NOMO-1 treated with DMSO at 0.1 percent for 48 hours (cell line): ENCODE data around the gene VSIG2.

Source experiments
- DNase-seq: peaks from one replicate; lab custom pipeline; 2025; ENCODE audit not compliant: unreplicated experiment; lab: John Stamatoyannopoulos, UW

The VSIG2 gene

DNA sequence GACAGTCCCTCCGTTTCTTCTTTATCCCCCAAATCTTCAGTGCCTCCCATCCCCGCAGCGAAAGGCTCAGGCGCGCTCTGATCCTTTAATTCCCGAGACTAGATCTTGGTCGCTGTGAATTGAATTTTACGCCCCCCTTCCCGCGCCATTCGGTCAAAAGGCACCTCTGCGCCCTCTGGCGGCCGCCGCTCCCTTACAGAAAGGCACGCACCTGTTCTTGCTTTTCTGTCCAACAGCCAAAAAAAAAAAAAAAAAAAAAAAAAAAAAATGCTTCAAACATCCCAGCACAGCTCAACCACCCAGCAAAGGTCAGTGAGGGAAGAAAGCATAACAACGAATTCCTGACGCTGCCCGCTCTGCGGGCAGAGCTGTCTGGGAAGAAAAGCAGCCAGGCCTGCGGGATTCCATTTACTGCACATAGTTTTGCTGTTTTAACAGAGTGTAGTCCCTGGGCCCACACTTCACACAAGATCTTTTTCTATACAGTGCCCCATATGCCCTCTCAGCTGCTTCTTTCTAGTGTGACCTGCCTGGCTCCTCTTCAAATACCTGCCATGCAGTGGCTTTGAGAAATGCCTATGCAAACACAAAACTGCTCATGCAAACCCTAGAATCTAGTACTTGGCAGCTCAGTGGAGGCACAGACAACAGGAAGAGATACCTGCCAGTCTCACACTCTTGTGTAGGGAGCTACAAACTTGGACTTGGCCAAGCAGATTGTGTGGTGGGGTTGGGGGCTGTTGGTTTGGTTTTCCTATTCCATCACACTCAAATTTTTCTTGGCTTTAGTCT lies 11.3 kb upstream of the VSIG2 start:
- DNase-seq = peak; percentile 68

DNA sequence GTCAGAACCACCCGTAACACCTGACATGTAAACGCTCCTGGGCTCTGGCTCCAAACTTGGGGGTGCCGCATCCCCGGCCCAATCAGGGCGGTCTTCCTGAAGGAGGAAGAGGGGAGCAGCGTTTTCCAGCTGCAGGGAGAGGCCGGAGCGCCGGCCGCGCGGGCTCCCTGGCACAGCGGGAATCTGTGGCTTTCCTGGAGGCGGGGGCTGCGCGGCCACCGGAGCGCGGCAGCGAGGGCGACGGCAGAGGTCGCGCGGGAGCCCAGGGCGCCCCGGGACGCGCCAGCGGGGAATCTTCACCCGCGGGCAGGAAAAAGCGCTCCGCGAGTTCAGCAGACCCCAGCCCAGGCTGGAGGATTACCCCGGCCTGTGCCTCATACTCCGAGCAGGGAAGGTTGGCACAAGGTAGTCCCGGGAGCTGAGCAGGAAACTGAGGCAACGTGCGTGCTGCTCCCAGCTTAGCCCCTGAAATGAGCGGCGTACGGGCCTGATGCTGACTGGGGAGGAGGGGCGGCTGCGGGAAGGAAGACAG lies 10.6 kb upstream of the VSIG2 start:
- no peak for DNase-seq

DNA sequence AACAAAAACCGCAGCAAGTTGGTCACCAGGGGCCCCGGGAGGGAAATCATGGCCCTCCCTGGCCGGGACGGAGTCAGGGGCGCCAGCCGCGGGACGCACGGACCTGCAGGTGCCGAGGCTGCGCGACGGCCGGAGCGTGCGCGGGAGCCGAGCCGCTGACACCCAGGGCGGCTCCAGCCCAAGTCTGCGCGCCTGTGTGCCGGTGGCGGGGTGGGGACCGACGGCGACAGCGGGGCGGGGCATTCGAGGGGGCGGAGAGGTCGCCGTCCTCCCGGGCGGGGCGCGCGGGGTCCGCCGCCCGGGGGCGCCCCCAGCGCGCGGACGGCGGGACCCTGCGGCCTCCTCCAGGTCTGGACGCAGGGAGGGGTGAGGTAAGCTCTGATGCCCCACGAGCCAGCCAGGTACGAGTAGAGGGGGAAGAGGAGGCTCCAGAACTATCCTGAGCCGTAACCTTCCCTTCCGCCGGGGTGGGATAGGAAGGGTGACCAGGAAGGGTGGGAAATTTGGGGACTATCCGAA lies 10.1 kb upstream of the VSIG2 start, which contains the start of gene ESAM:
Gene ESAM (minus strand): TSS at position 186 of the 519 bp plus-strand sequence. CDS start 136 bp downstream, at position 50.
- DNase-seq = peak; percentile 40

DNA sequence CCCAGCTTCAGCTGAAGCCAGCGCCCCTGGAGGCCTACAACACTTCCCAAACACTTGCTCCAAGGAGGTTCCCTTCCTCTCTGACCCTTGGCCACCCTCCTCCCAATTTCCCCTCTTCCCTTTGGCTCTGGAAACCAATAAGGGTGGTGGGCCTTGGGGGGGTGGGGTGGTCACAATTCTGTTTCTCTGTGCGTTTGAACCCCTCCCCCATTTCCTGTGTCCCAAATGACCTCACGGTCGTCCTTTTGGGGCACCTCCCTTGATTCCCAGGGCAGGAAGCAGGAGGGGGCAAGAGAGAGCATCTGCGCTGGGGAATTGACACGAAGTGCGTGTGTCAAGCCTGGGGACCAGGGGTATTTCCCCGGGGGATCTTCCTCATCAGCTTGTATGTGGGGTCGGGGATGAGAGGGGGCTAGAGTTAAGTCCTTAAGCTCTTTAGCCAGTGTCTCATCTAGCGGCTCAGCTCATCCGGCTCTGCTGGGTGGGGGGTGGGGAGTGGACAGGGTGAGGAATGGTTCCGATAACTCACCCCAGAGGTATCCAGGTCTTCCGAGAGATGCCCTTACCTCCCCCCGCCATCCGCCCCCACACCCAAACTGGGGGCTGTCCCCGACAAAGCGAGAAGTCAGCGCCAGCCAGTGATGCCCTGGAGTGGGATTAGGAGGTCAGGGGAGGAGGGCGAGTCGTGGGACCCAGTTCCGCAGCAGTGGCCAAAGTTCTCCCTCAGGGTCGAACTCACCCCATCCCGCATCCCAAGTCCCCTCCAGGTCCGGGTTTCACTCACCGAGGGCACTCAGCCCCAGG lies 9.4 kb upstream of the VSIG2 start:
- DNase-seq = no peak

DNA sequence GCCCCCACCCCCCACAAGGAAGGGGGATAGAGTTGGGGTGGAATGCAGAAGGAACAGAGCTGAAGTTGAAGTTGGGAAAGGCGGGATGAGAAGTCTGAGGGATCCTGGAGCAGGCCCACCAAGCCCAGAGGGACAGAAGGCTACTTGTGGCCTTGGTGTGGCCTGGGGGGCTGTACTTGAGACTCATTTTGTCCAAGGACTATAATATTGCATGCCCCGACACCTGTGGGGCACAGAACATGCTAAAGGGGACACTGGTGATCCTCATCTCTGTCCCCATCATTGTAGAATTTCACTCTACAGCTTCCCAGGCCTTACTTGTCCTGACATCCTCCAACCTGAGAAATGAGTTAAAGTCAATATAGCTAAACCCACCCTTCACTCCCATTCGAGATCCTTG lies 8.8 kb upstream of the VSIG2 start:
- no peak for DNase-seq

DNA sequence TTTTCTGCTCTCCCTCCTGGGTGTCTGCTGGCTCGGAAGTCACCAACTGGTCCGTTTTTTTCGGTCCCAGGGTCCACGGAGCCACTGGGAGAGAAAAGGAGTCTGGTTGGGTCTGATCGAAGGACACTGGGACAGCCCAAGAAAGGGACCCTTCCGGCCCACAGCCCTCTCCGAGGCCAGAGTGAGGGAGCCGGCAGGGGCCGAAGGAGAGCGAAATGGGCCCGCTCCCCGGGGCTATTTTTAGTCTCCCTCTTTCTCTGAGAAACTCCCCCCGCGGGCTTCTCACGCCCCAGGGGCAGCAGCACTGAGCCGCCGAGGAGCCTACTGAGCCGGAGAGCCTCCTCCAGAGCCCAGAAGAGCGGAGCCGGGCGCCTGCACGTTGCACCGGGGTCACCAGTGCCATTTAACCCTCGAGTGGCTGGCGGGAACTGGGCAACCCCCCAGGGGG lies 8.2 kb upstream of the VSIG2 start:
- DNase-seq = no peak

DNA sequence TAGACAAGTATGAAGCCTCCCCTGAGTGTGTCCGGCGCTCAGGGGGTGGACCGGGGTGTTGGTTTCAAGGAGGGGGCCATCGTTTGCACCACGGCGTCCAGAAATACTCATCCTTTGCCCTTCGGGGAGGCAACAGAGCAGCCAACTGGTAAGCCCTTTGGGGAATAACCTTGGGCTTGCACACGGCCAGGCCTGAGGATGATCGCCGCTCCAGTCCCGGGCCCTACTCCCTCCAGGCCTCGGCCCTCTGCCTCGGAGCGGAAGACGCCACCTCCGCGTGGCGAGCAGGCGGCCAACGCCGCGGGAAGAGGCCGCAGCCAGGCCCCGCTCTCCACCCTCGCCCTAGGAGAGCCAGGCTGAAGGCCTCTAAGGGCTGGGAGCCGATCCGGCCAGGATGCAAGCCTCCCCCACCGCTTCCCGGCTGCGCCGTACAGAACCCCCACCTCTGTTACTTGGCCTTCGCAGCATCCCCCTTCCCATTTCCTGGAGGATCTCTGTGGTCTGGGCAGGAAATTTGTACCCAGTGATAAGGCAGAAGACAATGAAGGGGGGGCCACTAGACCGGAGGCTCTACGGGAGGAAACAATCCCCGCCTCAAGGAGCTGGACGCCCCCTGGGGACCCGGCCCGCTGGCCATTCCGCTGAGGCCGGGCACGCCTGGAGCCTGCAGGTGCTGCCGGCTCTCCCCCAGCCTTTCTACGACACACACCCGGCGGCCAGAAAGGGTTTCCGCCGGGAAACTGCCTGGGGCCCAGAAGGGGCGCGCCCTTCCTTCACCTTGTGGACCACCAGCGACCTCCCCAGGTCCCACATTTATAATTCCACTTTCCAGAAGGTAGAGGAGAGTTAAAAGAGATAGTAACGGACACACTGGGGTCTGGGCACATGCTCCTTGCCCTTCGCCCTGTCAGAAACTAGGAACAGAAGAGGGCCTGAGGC lies 7.5 kb upstream of the VSIG2 start:
- no peak for DNase-seq

DNA sequence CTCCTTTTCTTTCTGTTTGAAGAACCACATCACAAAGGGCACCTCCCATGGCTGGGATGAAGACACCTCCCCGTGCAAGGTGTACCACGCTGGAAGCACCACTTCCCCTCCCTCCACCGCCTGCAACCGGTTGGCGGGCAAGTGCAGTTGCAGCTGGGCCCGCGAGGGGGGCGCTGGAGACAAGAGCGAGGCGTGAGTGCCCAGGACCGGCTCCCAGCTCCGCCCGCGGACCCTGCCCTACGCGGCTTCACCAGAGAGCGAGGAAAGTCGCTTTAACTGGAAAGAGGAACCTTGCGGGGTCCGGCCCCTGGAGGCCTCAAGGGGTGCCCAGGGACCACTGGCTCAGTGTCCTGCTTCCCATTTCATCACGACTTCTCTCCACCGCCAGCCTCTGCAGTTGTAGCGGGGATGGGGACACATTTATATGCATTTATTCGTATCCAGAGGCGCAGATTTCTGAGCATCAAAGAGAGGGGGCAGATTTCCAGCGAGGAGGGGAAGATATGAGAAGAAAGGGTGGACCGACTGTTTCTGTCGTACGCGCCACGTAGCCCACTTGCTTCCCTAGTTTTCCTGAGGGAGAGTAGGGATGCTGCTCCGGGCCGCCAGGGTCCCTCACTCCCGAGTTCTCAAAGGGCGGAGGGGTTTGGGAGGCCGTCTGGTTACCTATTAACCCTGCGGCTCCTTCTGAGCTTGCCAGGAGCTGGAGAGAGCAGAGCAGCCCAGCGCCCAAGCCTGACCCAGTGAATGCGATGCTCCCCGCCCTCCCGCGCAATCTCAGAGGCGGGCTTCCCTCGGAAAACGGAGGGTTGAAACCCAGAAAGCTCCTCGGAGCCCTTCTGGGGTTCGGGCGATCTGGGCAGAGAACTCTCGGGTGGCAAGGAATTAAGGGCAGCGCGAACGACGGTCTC lies 6.6 kb upstream of the VSIG2 start:
- peak; percentile 93 for DNase-seq

DNA sequence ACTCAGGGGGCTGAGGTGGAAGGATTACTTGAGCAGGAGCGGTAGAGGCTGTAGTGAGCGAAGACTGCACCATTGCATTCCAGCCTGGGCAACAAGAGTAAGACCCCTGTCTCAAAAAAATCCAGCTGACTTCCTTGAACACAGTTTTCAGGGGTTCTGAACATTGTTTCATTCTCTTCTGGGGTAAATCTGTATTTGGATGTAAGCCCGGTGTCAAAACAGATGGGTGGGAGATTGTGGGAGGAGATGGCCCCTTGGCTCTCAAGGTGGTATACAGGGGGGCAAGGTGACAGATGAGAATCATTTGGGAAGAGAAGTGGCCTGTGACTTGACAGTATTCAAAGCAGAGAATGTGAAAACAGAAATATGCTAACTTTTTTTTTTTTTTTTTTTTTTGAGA lies 5.3 kb upstream of the VSIG2 start:
- no peak for DNase-seq

DNA sequence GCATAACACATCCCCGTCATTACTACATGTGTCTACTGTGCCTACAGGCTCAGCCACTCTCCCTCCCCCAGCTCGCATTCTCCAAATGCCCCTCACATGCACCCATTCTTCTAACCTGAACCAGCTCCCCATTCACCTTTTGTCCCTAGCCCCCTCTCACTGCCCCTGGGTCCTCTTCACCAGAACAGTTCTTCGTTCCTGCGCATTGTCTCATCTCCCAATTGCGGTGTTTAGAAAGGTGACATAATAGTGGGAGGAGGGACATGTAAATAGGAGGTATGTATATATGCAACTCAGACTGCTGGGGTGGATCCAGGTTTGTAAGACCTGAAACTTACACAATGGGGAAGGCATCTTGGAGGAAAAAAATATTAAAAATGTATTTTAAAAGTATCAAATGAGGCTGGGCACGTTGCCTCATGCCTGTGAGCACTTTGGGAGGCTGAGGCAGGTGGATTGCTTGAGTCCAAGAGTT lies 4.7 kb upstream of the VSIG2 start:
- DNase-seq = no peak

DNA sequence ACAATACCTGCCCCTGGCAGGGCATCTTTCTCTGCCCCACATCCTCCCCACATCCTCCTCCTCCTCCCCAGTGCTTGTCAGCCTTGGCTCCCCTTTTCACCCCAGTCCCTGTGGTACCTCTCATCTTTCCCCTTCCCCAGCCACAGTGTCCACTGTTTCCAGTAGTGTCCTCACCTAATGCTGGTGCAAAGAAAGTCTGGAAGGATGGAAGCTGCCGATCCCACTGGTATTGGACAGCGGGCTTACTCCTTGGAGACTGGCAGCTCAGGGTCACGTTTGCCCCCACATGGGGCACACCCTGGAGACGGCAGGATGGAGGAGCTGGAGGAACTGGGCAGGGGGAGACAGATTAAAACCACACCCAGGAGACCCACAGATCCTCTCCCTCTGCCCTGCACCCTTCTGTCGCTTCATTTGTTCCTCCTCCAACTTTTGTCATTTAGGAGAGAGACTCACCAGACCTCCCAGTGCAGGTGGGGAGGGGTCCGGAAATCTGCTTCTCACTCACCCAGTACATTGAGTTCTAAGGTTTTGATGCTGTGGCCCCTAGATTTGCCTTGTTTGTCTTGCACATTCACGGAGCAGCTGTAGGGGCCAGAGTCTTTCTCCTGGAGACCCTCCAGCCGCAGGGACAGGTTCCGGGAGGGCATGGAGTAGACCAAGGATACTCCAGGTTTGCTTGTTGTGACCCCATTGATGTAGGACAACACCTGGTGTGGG lies 4.1 kb upstream of the VSIG2 start:
- no peak for DNase-seq

DNA sequence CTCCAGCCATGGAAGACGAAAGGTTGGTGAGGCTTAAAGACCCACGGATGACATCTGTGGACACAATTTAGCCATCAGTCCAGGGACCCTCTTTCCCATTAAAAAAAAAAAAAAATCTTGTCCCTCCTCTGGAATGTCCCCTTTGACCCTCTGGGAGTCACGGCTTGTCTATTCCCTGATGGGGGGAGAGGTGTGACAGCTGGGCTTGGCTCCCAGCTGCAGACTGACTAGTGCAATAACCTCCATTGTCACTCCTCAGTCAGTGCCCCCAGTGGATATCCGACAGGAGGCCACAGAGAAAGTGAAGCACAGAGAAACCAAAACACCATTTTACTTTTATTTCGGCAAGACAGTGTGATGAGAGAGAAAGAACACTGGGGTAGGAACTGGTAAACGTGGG lies 2.7 kb upstream of the VSIG2 start:
- no peak for DNase-seq

DNA sequence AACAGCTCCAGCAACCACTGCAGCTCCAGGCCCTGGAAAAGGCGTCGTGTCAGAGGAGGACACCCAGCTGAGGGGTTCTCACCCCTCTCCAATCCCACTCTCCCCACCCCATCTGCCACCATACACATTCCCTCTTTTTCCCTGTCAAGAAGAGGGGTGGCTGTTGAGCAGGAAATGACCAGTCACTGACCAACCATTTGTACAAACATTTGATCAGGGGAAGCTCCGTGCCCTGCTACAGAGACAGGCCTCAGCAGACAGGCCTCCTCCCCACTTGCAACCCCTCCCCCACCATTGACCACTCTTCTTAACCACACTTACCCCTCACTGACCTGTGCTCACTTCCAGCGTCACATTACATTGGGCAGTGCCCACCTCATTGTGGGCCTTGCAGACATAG lies 2.3 kb upstream of the VSIG2 start:
- DNase-seq = no peak

DNA sequence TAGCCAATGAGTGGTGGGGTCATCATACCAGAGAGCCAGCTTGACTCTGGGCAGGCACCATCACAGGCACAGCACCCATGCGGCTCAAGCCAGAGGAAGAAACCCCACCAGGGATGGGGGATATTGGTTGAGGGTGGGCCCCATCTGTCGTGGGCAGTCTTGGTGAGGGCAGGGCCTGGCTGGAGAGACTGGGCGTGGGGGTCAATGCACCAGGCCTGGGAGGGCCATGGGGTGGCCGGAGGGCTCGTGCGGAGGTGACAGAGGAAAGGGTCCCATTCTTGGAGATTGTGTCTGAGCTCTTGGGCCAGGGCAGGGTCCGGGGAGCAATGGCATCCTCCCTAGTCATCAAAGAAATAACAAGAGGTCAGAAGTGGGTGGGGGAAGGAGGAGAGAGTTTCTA lies 1.6 kb upstream of the VSIG2 start:
- no peak for DNase-seq

DNA sequence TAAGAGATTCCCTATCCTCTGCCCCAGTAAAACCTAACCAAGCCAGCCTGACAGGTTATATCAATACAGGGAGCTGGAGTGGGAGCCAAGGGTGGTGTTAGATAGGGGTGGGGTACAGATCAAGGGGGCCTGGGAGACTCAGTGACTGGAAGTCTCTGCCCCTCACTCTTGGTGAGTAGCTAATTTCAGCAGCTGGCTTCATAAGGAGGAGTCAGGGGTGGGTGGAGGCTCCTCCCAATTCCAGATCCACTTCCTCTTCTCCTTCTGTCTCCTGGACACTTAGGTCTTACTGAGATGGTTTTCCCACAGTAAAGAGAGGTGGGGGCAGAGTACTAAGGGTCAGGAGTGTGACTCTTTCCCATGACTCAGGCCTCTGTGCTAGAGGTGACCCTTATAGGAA lies 1.1 kb upstream of the VSIG2 start:
- peak; percentile 21 for DNase-seq

DNA sequence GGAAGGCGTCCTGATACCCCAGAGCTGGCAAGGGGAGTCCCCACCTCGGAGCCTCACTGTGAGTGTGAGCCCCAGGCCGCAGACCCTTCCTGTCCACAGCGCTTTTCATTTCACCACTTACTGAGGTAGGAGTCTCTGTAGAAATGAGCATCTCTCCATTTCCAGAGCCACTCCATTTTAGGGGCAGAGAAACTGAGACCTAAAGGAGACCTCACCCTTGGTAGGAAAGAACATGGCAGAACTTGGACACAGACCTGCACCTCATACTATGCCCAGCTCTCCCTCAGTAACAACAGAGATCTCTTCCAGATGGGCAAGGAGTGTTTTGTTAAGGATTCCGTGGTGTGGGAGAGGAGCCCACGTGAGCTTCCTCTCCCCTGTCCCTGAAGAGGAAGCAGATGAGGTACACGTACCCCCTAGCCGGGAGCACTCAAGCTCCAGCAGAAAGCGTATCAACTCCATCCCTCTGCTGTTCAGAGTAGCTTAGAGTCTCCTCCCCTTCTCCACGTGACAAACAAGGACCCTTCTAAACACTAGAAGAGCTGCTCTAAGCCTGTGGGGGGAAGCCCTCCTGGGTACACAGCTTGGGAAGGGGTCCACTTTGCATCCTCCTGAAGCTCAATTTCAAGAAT lies 532 bp upstream of the VSIG2 start:
- no peak for DNase-seq

DNA sequence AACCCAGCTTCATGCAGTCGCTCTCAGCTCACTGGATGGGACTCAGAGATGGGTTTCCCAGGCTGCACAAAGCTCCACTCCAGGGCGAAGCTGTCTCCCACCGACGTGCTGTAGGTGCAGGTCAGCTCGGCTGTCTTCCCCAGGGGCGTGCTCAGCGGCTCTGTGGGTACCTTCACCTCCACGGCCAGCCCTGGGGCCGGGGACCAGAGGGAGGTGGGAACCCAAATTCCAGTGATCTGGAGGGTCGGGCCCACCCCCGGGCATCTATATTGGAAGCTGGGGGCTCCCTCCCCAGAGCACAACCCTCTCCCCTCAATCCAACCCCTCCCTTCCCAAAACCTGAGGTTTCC lies 689 bp downstream of the VSIG2 start:
- DNase-seq = no peak

DNA sequence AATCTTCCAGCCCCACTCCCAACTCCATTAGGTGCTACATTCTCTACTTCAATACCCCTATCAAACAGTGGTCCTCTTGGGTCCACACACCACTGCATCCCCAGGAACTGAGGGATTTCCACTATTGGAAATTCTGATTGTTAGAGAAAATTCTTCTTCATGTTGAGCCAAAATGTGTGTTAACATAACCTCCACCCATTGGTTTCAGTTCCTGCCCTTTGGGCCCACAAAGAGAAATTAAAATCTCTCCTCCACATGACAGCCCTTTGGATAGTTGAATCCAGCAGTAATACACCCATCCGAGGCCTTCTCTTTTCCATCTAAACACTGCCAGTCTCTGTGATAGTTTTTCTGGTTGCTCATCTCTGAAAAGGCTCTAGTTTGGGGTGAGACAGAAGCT lies 2.1 kb downstream of the VSIG2 start:
- peak; percentile 54 for DNase-seq
